Spleen (tissue), 7 donors: ENCODE measurements around the gene RNF44.

Source experiments
- POLR2AphosphoS5 ChIP-seq, 3 donors: sonication (generic); formaldehyde crosslinking; IDR thresholded peaks; one replicate each; pipeline ENCODE4 v1.5.1; 2017; ENCODE audit warnings: antibody characterized with exemption in 3 of 3
- TF ChIP-seq, protein P1 (sequence below), 11 experiments: fragments of 200-600 bp in 7 of 11; fragments of 450-650 bp in 4 of 11; sonication (generic) in 4 of 11; IDR thresholded peaks in 8 of 11; conservative IDR thresholded peaks in 3 of 11; 1 replicate in 7 of 11; 2 replicates in 4 of 11; pipeline versions ENCODE4 v1.4.0 to v1.8.0; 2016 to 2021; ENCODE audit warnings: antibody characterized with exemption in 11 of 11, inconsistent platforms in 4 of 11, mild to moderate bottlenecking in 1 of 11
- donor health status: DM: no; HTN: no; CAD: no; lungs with moderate emphysema.
- donor health status: DM: no; HTN: no; CAD: no.
- donor health status: DM: no; HTN: no; CAD: no.

- TF ChIP-seq, protein P1, sequence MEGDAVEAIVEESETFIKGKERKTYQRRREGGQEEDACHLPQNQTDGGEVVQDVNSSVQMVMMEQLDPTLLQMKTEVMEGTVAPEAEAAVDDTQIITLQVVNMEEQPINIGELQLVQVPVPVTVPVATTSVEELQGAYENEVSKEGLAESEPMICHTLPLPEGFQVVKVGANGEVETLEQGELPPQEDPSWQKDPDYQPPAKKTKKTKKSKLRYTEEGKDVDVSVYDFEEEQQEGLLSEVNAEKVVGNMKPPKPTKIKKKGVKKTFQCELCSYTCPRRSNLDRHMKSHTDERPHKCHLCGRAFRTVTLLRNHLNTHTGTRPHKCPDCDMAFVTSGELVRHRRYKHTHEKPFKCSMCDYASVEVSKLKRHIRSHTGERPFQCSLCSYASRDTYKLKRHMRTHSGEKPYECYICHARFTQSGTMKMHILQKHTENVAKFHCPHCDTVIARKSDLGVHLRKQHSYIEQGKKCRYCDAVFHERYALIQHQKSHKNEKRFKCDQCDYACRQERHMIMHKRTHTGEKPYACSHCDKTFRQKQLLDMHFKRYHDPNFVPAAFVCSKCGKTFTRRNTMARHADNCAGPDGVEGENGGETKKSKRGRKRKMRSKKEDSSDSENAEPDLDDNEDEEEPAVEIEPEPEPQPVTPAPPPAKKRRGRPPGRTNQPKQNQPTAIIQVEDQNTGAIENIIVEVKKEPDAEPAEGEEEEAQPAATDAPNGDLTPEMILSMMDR (IDR thresholded peaks at IDR 0.05 in 8 of 11, conservative IDR thresholded peaks at IDR 0.05 in 3 of 11): no peak
- TF ChIP-seq POLR2AphosphoS5 (IDR thresholded peaks at IDR 0.05): no peak
Measured at GRCh38 chr5:176552332-176552869, 15.2 kb upstream of the RNF44 start.
